ENCODE results near the gene FAM20C.

Gene FAM20C

GRCh38 chr7:191981-192649, at the start of gene FAM20C:
Gene FAM20C, plus strand, starts transcription at chr7:192571. Its CDS starts 629 bp downstream, at chr7:193200.
- H3K4me3 Mint-ChIP-seq, result peak within 1 kb of the TSS; percentile 49
- H3K9me3 Mint-ChIP-seq, result no peaks in the 10 kb centered on the region
- H3K27me3 Mint-ChIP-seq (ENCODE audit: low read depth), result peaks cover 38% of the 10 kb centered on the region
- H3K36me3 Mint-ChIP-seq (ENCODE audit: low read depth), result no peaks in the 10 kb centered on the region
- H3K4me1 Mint-ChIP-seq (ENCODE audit: low read depth), result peaks cover 2% of the 10 kb centered on the region
- no peak within 1 kb of the TSS for H3K27ac Mint-ChIP-seq

- H3K4me1 Mint-ChIP-seq (ENCODE audit: low read depth), result no peaks in the 10 kb centered on the region
- H3K9me3 Mint-ChIP-seq, result no peaks in the 10 kb centered on the region
Observed at GRCh38 chr7:143145-143751, 49.1 kb upstream of the FAM20C start.

GRCh38 chr7:143811-144453, 48.4 kb upstream of the FAM20C start:
- no peak overlapping the region for H3K27ac Mint-ChIP-seq
- H3K36me3 Mint-ChIP-seq (ENCODE audit: low read depth), result peaks cover 2% of the 10 kb centered on the region
- H3K4me3 Mint-ChIP-seq, result no peak overlapping the region
- peaks cover 4% of the 10 kb centered on the region for H3K4me1 Mint-ChIP-seq (ENCODE audit: low read depth)
- H3K9me3 Mint-ChIP-seq, result no peaks in the 10 kb centered on the region
- no peaks in the 10 kb centered on the region for H3K27me3 Mint-ChIP-seq (ENCODE audit: low read depth)

More at GRCh38 chr7:143145-143751, 49.1 kb upstream of the FAM20C start:
- H3K27ac Mint-ChIP-seq, result no peak overlapping the region
- H3K27me3 Mint-ChIP-seq (ENCODE audit: low read depth), result peaks cover 4% of the 10 kb centered on the region
- H3K4me3 Mint-ChIP-seq, result no peak overlapping the region
- H3K36me3 Mint-ChIP-seq (ENCODE audit: low read depth), result peaks cover 2% of the 10 kb centered on the region

GRCh38 chr7:144454-144826, 47.9 kb upstream of the FAM20C start:
- H3K27ac Mint-ChIP-seq, result no peak overlapping the region
- H3K9me3 Mint-ChIP-seq, result no peaks in the 10 kb centered on the region
- peaks cover 8% of the 10 kb centered on the region for H3K4me1 Mint-ChIP-seq (ENCODE audit: low read depth)
- no peaks in the 10 kb centered on the region for H3K27me3 Mint-ChIP-seq (ENCODE audit: low read depth)
- no peak overlapping the region for H3K4me3 Mint-ChIP-seq
- H3K36me3 Mint-ChIP-seq (ENCODE audit: low read depth), result peaks cover 2% of the 10 kb centered on the region

GRCh38 chr7:145863-146262, 46.5 kb upstream of the FAM20C start:
- peaks cover 2% of the 10 kb centered on the region for H3K36me3 Mint-ChIP-seq (ENCODE audit: low read depth)
- H3K27me3 Mint-ChIP-seq (ENCODE audit: low read depth), result no peaks in the 10 kb centered on the region

GRCh38 chr7:148543-148931, 43.8 kb upstream of the FAM20C start:
- Mint-ChIP-seq H3K36me3 (ENCODE audit: low read depth) (peaks cover 2% of the 10 kb centered on the region), H3K9me3 (no peaks in the 10 kb centered on the region), H3K27ac (peak overlapping the region; percentile 98), H3K4me3 (peak overlapping the region; percentile 85), H3K27me3 (ENCODE audit: low read depth) (no peaks in the 10 kb centered on the region), H3K4me1 (ENCODE audit: low read depth) (peaks cover 12% of the 10 kb centered on the region)

More at GRCh38 chr7:145863-146262, 46.5 kb upstream of the FAM20C start:
- H3K9me3 Mint-ChIP-seq, result no peaks in the 10 kb centered on the region
- no peak overlapping the region for H3K4me3 Mint-ChIP-seq
- H3K27ac Mint-ChIP-seq, result no peak overlapping the region
- H3K4me1 Mint-ChIP-seq (ENCODE audit: low read depth), result peaks cover 12% of the 10 kb centered on the region

GRCh38 chr7:148932-149790, 43.2 kb upstream of the FAM20C start:
- Mint-ChIP-seq H3K9me3 (no peaks in the 10 kb centered on the region), H3K4me1 (ENCODE audit: low read depth) (peaks cover 12% of the 10 kb centered on the region), H3K27me3 (ENCODE audit: low read depth) (no peaks in the 10 kb centered on the region), H3K36me3 (ENCODE audit: low read depth) (peaks cover 2% of the 10 kb centered on the region), H3K27ac (peak overlapping the region; percentile 98), H3K4me3 (peak overlapping the region; percentile 85)

- H3K27ac Mint-ChIP-seq, result peak overlapping the region; percentile 98
- H3K36me3 Mint-ChIP-seq (ENCODE audit: low read depth), result peaks cover 2% of the 10 kb centered on the region
- H3K27me3 Mint-ChIP-seq (ENCODE audit: low read depth), result no peaks in the 10 kb centered on the region
- peaks cover 12% of the 10 kb centered on the region for H3K4me1 Mint-ChIP-seq (ENCODE audit: low read depth)
- H3K4me3 Mint-ChIP-seq, result peak overlapping the region; percentile 85
- H3K9me3 Mint-ChIP-seq, result no peaks in the 10 kb centered on the region
Observed at GRCh38 chr7:149791-150636, 42.4 kb upstream of the FAM20C start.

- H3K36me3 Mint-ChIP-seq (ENCODE audit: low read depth), result peaks cover 2% of the 10 kb centered on the region
- H3K4me1 Mint-ChIP-seq (ENCODE audit: low read depth), result peaks cover 12% of the 10 kb centered on the region
- H3K27ac Mint-ChIP-seq, result peak overlapping the region; percentile 78
- H3K9me3 Mint-ChIP-seq, result no peaks in the 10 kb centered on the region
- peak overlapping the region; percentile 6 for H3K4me3 Mint-ChIP-seq
- no peaks in the 10 kb centered on the region for H3K27me3 Mint-ChIP-seq (ENCODE audit: low read depth)
Observed at GRCh38 chr7:150811-151221, 41.6 kb upstream of the FAM20C start.

GRCh38 chr7:151346-152050, 40.9 kb upstream of the FAM20C start:
- H3K4me1 Mint-ChIP-seq (ENCODE audit: low read depth), result peaks cover 12% of the 10 kb centered on the region
- H3K9me3 Mint-ChIP-seq, result no peaks in the 10 kb centered on the region
- peaks cover 2% of the 10 kb centered on the region for H3K36me3 Mint-ChIP-seq (ENCODE audit: low read depth)
- no peaks in the 10 kb centered on the region for H3K27me3 Mint-ChIP-seq (ENCODE audit: low read depth)
- H3K27ac Mint-ChIP-seq, result no peak overlapping the region
- H3K4me3 Mint-ChIP-seq, result no peak overlapping the region

- H3K36me3 Mint-ChIP-seq (ENCODE audit: low read depth), result no peaks in the 10 kb centered on the region
- H3K4me3 Mint-ChIP-seq, result no peak overlapping the region
- no peaks in the 10 kb centered on the region for H3K27me3 Mint-ChIP-seq (ENCODE audit: low read depth)
- no peaks in the 10 kb centered on the region for H3K9me3 Mint-ChIP-seq
- H3K4me1 Mint-ChIP-seq (ENCODE audit: low read depth), result peaks cover 12% of the 10 kb centered on the region
- no peak overlapping the region for H3K27ac Mint-ChIP-seq
Observed at GRCh38 chr7:152702-153391, 39.5 kb upstream of the FAM20C start.

- H3K27me3 Mint-ChIP-seq (ENCODE audit: low read depth), result no peaks in the 10 kb centered on the region
- H3K4me1 Mint-ChIP-seq (ENCODE audit: low read depth), result peaks cover 10% of the 10 kb centered on the region
- no peak overlapping the region for H3K4me3 Mint-ChIP-seq
- H3K27ac Mint-ChIP-seq, result no peak overlapping the region
- H3K36me3 Mint-ChIP-seq (ENCODE audit: low read depth), result no peaks in the 10 kb centered on the region
- no peaks in the 10 kb centered on the region for H3K9me3 Mint-ChIP-seq
Observed at GRCh38 chr7:153604-154003, 38.8 kb upstream of the FAM20C start.

Measured in T-helper 1 cell treated with Interleukin-12 subunit alpha and Interleukin-12 subunit beta and Interleukin-4 antibody, amounts not matched to agents 30 μg/mL and 1 μg/mL, for 36 hours (primary cell).